GM19328 (cell line): ENCODE measurements around the gene NEU1.

Experiments
- ATAC-seq: cut with Tn5 transposase; IDR thresholded peaks from one replicate; pipeline ENCODE4 v1.9.1; 2021; ENCODE audit warnings: mild to moderate bottlenecking, moderate library complexity; ENCODE audit not compliant: unreplicated experiment

NEU1 gene

GRCh38 chr6:31896856-31897611, 34.4 kb upstream of the NEU1 start:
- no peak for ATAC-seq

DNA sequence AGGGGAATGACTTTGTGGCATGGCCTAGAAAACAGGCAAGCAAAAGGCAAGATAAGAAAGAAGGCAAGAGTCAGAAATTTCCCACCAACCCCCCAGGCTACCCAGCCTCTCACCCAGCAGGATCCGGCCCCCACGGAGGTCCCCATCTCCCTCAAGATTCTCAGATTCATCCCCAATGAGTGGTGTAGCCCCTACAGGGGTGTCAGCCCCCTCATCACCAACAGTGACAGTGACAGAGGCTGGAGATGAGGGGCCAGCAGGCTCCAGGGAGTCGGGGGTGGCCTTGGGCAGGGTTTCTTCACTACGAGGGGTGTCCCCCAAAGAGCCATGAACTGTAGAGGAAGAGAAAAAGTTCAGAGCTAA, 33.9 kb upstream of the NEU1 start:
- no peak for ATAC-seq

GRCh38 chr6:31892821-31893220, 30.2 kb upstream of the NEU1 start:
- ATAC-seq = no peak

DNA sequence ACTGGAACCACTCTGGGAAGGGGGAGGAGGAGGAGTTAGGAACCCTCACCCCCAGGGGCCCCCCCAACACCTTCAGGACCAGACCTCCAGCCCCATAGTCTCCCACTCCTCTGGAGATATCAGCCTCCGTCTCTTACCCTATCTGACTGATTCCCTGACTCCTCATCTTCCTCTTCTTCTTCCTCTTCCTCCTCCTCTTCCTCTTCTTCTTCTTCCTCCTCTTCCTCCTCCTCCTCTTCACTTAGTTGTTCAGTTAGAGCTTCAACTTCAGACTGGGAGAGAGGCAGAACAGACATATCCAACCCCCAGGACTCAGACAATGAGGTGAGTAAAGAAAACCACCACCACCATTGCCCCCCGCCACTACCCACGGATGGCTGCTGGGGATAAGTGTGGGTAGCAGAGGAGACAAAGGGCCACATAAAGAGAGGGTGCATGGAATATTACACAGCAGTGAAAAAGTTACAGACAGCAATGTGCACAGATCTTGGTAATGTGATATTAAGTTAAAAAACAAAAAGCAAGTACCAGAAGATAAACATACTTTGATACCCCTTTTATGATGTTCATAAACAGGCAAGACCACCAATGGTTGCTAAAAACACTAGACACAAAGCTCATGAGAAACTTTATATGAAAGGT, 26.8 kb upstream of the NEU1 start:
- no peak for ATAC-seq

- no peak for ATAC-seq
Observed at GRCh38 chr6:31888276-31889258, 25.9 kb upstream of the NEU1 start.

GRCh38 chr6:31887173-31888007, 24.8 kb upstream of the NEU1 start:
- no peak for ATAC-seq

DNA sequence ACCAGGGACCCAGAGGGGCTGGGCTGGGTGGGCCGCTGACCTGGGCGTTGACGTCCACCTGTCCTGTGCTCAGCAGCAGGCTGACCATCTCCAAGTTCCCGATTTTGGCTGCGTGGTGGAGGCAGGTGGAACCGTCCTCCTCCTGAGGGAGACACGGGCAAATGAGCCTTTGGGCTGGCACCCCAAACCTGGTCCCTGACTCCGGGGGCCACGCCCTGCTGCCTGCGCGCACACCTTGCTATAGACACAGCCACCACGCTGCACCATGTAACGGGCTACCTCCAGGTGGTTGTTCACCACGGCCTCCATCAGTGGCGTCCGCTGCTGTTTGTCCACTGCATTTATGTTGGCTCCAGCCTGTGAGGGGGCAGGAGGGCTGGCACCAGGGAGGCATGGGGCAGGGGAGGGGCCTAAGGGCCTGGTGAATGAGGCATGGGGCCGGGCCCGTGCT, 23.9 kb upstream of the NEU1 start:
- no peak for ATAC-seq

DNA sequence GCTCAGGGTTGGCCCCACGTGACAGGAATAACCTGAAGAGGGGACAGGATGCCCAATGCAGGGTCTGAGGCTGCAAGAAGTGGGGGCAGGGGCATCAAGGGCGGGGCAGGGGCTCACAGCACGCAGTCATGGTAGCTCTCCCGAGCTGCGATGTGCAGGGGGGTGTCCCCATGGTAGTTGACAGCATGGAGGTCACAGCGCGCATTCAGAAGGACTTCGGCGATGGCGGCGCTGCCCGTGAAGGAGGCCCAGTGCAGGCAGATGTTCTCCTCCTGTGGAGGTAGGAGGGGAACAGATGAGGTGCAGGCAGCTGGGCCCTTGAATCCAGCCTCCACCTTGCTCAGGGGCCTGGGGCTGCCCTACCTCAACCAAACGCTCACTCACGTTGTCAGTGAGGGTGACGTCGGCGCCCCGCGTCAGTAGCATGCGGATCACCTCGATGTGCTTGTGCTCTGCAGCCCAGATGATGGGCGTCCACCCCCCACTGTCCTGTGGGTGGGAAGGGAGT, 22.0 kb upstream of the NEU1 start:
- no peak for ATAC-seq

GRCh38 chr6:31883676-31884075, 21.1 kb upstream of the NEU1 start:
- ATAC-seq = no peak

DNA sequence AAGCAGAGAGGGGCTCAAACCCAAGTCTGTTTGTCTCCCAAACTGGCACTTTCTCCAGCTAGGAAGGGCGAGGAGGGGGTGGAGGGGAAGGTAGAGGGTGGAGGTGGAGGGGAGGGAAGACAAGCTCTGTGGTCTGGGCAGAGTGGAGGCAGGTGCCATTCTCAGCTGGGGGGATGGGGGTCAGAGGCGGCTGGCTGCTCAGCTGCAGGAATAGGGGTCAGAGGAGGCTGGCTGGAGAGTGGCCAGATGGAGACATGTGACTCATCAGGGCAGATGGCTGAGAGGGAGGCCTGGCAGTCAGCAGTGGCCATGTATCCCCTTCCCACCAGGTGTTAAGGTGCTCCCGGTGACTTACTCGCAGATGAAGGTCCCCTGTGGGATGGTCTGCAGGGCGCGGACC, 19.7 kb upstream of the NEU1 start:
- ATAC-seq = no peak

DNA sequence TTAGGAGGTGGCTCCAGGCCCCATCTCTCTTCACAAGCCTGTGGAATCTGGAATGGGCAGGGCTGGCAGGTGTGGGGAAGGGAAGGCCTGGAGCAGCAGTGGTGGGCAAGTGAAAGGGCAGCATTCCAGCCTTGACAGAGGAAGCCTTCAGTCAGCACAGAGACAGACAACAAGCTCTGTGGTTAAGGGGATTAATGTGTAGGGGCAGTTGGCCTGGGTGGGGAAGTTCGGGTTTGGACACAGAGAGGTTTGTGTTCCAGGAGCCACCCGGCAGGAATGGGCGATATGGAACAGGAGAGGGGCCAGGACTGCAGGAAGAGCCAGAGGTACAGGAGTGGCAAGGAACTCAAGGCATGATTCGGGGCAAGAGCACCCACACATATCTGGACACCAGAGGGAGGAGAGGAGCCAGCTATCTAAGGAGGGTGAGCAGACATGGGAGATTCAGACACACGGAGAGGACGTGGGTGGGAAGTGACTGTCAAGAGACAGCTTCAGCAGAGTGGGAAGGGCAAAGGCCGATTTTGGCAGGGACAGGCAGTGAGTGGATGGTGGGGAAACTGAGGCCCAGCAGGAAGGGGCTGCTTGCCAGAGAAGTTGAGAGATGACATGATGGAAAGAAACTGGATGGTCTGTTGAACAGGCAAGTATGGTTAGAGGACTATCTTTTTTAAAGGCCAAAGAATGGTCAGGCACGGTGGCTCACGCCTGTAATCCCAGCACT, 18.7 kb upstream of the NEU1 start:
- no peak for ATAC-seq

DNA sequence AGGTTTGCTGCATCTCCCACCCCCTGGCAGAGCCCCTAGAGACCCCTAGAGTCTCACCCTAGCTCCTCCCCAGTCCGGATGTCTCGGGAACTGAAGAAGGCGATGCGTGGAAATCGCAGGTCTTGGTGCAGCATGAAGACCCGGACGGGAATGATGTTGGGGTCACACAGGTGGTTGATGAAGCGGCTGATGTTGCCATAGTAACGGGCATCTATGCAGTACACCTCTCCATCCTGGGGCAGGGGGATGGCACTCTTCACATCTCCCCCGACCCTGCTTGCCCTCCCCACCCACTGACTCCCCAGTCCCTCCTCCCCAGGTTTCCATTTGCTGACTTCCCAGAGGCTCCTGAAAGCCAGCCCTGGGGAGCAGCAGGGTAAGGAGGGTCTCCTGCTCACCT, 18.0 kb upstream of the NEU1 start:
- no peak for ATAC-seq

GRCh38 chr6:31879901-31880300, 17.3 kb upstream of the NEU1 start:
- ATAC-seq = no peak

- ATAC-seq = no peak
Observed at GRCh38 chr6:31879143-31879542, 16.5 kb upstream of the NEU1 start.

GRCh38 chr6:31878726-31879125, 16.1 kb upstream of the NEU1 start, which contains the start of gene SLC44A4:
TSS of gene SLC44A4 (minus strand) at chr6:31878997. CDS start at chr6:31878980, 17 bp downstream.
- ATAC-seq = no peak

- no peak for ATAC-seq
Observed at GRCh38 chr6:31878222-31878621, 15.6 kb upstream of the NEU1 start.

- no peak for ATAC-seq
Observed at GRCh38 chr6:31877651-31878161, 15.1 kb upstream of the NEU1 start.

DNA sequence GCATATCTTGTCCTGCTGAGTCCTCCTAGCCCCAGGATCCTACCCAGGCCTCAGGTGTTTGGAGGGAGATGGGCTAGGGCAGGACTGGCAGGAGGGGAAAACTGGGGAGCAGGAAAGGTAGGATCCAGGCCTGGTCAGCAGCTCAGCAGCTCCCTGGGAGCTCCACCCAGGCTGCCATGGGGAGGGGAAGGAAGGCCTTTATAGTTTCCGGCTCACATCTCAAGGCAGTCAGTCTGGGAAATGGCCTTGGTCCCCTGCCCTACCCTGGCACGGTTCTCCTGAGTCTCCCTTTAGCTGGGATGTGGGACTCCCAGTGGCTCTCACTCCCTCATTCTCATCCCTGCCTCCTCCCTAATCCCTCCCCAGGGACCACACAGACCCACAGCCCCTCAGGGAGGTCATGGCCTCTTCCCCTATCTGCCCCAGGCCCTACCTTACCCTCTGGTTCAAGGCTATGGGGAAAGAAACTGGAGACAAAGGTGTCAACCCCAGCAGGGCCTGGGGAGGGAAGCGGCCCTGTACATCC, 14.6 kb upstream of the NEU1 start:
- no peak for ATAC-seq

GRCh38 chr6:31876357-31876756, 13.7 kb upstream of the NEU1 start:
- ATAC-seq = no peak
